Stimulated activated CD4-positive, alpha-beta T cell treated with anti-CD3 and anti-CD28 coated beads, Interleukin-2, amount 100 ng/mL, for 4 hours (primary cell): ENCODE results near the gene OXA1L.
"Not testable (repeated sequence)": the region's sequence is repeated elsewhere in the genome, so short reads cannot be mapped to it uniquely, and the experiment has no call there.

Source experiments
- DNase-seq: peaks from one replicate; pipeline ENCODE4 v3.0.0-alpha.2; 2020; ENCODE audit warnings: low read depth

Gene OXA1L

GRCh38 chr14:22766457-22767322, at the start of gene OXA1L:
OXA1L (plus strand) TSS chr14:22766688; CDS start chr14:22766702, 14 bp downstream.
- DNase-seq: peak; percentile 93

GRCh38 chr14:22718091-22718490, 48.4 kb upstream of the OXA1L start:
- DNase-seq: no peak

GRCh38 chr14:22721213-22721612, 45.3 kb upstream of the OXA1L start:
- no peak for DNase-seq

- no peak for DNase-seq
Observed at GRCh38 chr14:22723815-22724214, 42.7 kb upstream of the OXA1L start.

GRCh38 chr14:22724847-22725246, 41.6 kb upstream of the OXA1L start:
- not testable (repeated sequence) for DNase-seq

GRCh38 chr14:22725374-22725773, 41.1 kb upstream of the OXA1L start:
- not testable (repeated sequence) for DNase-seq

- no peak for DNase-seq
Observed at GRCh38 chr14:22726012-22726411, 40.5 kb upstream of the OXA1L start.

GRCh38 chr14:22732062-22732461, 34.4 kb upstream of the OXA1L start:
- not testable (repeated sequence) for DNase-seq

GRCh38 chr14:22733829-22734228, 32.7 kb upstream of the OXA1L start:
- no peak for DNase-seq

- no peak for DNase-seq
Observed at GRCh38 chr14:22735096-22735495, 31.4 kb upstream of the OXA1L start.

GRCh38 chr14:22736384-22736783, 30.1 kb upstream of the OXA1L start:
- DNase-seq: not testable (repeated sequence)

- DNase-seq: no peak
Observed at GRCh38 chr14:22737052-22737451, 29.4 kb upstream of the OXA1L start.

- DNase-seq: no peak
Observed at GRCh38 chr14:22739423-22739822, 27.1 kb upstream of the OXA1L start.

GRCh38 chr14:22740020-22740419, 26.5 kb upstream of the OXA1L start:
- no peak for DNase-seq

GRCh38 chr14:22747769-22748168, 18.7 kb upstream of the OXA1L start:
- DNase-seq: no peak

GRCh38 chr14:22748206-22748605, 18.3 kb upstream of the OXA1L start:
- no peak for DNase-seq

- DNase-seq: no peak
Observed at GRCh38 chr14:22748631-22749068, 17.8 kb upstream of the OXA1L start.

- DNase-seq: no peak
Observed at GRCh38 chr14:22752422-22752821, 14.1 kb upstream of the OXA1L start.

GRCh38 chr14:22753586-22753985, 12.9 kb upstream of the OXA1L start:
- no peak for DNase-seq

- DNase-seq: not testable (repeated sequence)
Observed at GRCh38 chr14:22757972-22758650, 8.4 kb upstream of the OXA1L start.

GRCh38 chr14:22761734-22762133, 4.8 kb upstream of the OXA1L start:
- DNase-seq: no peak

- DNase-seq: no peak
Observed at GRCh38 chr14:22764382-22764781, 2.1 kb upstream of the OXA1L start.

- DNase-seq: no peak
Observed at GRCh38 chr14:22767323-22767589, 768 bp downstream of the OXA1L start.

GRCh38 chr14:22768947-22769346, 2.5 kb downstream of the OXA1L start:
- no peak for DNase-seq
